ENCODE data around the gene PLEKHF1.

- no peak for TF ChIP-seq CTCF (IDR thresholded peaks at IDR 0.05; ENCODE audit: low read length)
- TF ChIP-seq EZH2phosphoT487 (IDR thresholded peaks at IDR 0.05; ENCODE audit: low read length) = no peak
Observed at GRCh38 chr19:29625186-29625651, 40.0 kb upstream of the PLEKHF1 start.
